Stimulated activated CD4-positive, alpha-beta T cell treated with anti-CD3 and anti-CD28 coated beads, Interleukin-12 subunit alpha, Interleukin-12 subunit beta, amount 100 ng/mL, for 24 hours (primary cell): Measurements from ENCODE around the gene TINAGL1.

Experiments used
- DNase-seq, 2 experiments: peaks; one replicate each; pipeline ENCODE4 v3.0.0-alpha.2; 2020; ENCODE audit warnings: low read depth in 2 of 2

TINAGL1 gene, protein sequence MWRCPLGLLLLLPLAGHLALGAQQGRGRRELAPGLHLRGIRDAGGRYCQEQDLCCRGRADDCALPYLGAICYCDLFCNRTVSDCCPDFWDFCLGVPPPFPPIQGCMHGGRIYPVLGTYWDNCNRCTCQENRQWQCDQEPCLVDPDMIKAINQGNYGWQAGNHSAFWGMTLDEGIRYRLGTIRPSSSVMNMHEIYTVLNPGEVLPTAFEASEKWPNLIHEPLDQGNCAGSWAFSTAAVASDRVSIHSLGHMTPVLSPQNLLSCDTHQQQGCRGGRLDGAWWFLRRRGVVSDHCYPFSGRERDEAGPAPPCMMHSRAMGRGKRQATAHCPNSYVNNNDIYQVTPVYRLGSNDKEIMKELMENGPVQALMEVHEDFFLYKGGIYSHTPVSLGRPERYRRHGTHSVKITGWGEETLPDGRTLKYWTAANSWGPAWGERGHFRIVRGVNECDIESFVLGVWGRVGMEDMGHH

DNA sequence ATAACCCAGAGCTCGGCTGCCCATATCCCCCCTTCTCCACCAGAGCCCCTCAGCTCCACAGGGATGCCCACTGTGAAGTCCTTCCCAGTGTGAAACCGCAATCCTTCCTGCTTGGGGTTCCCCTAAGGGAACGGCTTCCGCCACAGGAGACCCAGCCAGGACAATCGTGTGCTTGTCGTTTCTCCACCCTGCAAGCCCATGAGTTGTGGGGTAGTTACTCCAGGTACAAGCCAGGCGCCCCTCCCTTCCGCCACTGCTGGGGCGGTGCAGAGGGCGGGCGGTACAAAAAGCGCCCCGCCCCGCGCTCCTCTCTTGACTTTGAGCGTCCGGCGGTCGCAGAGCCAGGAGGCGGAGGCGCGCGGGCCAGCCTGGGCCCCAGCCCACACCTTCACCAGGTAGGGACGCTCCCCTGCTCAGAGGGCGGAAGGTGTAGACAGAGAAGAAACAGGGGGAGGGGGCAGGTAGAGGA lies at the start of gene TINAGL1:
TINAGL1 (plus strand) TSS at position 315 of the 469 bp plus-strand sequence. CDS start 634 bp downstream, outside the sequence.
- DNase-seq = no peak

DNA sequence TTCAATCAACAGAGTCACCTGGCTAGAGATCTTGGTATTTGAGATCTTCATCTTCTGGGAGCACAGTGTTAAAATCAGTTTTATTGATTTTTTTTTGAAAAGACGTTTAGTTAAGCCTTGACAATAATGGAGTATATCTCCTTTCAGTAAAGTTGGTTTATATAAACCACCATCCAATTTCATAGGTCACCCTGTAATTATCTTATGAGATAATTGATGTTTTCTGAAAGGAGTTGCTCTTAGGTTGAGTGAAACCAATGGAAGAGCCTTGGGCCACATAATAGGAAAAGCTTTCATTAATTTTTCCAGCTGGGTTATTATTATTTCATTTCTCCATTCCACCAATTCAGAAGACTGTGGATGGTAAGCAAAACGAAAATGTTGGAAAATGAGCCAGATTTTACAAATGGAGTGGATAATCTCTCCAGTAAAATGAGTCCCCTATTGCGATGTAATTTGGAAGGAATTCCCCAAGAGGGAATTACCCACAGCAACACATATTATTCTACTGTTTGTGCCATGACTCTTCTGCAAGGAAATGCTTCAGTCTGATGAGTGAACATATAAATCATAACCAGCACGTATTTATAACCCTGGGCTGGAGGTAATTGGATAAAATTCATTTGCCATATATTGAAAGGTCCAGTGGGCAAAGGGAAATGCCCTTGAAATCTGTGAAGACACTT lies 46.2 kb upstream of the TINAGL1 start:
- no peak for DNase-seq

DNA sequence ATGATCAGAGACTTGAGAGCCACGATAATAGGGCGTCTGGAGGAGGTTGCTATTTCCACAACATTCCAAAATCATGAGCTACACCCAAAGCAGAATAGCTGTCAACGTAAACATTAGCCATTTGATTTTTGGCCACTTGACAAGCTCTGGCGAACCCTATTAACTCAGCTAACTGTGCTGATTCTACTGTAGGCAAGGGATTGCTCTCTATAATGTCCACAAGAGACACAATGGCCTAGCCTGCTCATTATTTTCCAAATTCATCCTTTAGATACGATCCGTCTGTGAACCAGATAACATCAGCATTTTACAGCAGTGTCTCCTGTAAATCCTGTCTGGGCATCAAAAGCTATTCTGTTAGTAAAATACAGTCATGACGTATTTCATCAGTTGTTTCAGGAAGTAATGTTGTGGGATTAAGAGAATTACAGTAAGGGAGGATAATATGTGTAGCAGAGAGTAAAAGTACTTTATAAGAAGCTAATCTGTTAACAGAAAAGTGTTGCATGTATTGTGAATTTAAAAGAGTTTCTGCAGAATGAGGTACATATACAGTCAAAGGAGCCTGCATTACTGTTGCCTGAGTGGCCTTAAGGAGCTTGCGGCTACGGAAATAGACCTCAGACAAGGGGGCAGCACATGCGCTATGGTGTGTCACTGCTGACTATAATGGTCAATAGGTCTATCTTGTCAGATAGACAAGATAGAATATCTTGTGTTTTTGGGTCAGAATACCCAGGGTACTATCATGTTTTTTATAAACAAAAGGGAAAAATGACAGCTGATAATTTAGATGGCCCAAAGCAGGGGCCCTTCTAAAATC lies 44.9 kb upstream of the TINAGL1 start:
- DNase-seq = no peak

DNA sequence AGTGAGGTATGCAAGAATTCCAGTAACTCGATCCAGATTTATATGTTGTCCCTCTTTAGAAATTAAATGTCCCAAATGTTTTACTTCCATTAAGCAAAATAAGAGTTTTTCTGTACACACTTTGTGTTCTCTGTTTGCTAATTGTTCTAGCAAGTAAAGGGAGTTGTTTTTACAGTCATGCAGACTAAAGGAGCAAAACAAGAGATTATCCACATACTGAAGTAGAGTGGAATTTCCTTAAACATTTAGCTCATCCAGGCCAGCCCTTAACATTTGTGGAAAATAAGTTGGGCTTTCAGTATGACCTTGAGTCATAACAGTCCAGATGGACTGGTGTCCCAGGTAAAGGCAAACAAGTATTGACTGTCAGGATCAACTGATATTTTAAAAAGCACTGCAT lies 44.1 kb upstream of the TINAGL1 start:
- DNase-seq = no peak

DNA sequence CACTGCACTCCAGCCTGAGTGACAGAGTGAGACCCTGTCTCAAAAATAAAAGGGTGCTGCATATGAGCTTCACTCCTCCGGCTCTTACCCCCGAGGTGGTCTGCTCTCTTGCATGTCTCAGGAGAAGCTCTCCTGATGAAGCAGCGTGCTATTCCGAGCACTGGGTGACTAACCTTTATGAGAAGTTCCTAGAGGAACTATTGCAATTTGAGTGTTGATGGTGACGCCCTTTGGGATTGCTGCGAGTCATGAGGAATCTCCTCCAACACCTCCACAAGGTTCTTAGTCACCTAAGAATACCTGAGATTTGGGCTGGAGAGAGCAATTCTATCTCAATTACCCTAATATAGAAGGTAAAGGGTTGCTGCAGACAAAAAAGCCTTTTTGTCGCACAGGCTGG lies 40.8 kb upstream of the TINAGL1 start:
- DNase-seq = no peak

DNA sequence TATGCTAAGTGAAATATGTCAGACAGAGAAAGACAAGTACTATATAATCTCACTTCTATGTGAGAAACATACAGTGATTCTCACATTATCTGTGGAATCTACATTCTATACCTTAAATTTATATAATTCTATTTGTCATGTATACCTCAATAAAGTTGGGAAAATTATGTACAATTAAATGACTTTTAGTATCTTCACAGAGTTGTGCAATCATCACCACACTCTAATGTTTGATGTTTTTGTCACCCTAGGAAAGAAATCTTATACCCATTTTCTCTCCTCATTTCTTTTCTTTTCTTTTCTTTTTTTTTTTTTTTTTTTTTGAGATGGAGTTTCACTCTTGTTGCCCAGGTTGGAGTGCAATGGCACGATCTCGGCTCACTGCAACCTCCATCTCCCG lies 37.0 kb upstream of the TINAGL1 start:
- no peak for DNase-seq

DNA sequence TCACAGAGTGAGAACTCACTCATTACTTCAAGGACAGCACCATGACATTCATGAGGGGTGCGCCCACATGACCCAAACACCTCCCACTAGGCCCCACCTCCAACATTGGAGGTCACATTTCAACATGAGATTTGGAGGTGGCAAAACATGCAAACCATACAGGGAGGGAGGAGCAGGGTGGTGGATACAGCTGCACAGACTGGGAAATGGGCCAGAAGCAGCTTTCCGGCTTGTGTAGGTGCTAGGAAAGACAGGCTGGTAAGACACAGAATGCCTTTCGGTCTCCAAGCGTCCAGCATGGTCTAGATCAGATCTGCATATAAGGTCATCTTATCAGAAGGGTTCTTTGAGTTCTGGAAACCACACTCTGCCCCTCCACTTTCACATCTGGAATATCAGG lies 35.1 kb upstream of the TINAGL1 start:
- no peak for DNase-seq

DNA sequence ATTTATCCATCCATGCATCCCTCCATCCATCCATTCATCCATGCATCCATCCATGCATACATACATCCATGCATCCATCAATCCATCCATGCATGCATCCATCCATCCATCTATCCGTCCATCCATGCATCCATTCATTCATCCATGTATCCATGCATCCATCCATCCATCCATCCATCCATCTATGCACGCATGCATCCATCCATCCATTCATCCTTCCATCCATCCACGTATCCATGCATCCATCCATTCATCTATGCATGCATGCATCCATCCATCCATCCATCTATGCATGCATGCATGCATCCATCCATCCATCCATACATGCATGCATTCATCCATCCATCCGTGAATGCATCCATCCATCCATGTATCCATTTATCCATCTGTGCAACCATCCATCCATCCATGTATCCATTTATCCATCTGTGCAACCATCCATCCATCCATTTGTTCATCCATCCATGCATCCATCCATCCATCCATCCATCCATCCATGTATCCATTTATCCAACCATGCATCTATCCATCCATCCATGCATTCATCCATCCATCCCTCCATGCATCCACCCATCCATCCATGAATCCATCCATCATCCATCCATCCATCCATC lies 30.3 kb upstream of the TINAGL1 start:
- DNase-seq = no peak

DNA sequence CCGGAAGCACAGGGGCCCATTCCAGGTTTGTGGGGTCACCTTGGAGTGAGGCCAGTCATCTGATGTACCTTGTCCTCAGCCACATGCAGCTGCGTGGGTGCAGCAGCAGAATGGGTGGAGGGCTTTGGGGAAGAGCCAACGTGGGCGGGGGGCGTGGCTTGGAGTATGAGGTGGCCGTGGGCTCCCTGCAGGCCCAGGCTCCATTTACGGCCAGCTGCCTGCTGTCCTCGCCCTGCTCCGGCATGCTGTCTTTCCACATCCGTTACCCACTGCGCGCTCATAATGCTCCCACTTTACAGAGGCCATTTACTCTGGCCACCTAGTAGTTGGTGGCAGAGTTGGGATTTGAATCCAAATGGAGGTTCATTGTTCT lies 27.8 kb upstream of the TINAGL1 start:
- no peak for DNase-seq

DNA sequence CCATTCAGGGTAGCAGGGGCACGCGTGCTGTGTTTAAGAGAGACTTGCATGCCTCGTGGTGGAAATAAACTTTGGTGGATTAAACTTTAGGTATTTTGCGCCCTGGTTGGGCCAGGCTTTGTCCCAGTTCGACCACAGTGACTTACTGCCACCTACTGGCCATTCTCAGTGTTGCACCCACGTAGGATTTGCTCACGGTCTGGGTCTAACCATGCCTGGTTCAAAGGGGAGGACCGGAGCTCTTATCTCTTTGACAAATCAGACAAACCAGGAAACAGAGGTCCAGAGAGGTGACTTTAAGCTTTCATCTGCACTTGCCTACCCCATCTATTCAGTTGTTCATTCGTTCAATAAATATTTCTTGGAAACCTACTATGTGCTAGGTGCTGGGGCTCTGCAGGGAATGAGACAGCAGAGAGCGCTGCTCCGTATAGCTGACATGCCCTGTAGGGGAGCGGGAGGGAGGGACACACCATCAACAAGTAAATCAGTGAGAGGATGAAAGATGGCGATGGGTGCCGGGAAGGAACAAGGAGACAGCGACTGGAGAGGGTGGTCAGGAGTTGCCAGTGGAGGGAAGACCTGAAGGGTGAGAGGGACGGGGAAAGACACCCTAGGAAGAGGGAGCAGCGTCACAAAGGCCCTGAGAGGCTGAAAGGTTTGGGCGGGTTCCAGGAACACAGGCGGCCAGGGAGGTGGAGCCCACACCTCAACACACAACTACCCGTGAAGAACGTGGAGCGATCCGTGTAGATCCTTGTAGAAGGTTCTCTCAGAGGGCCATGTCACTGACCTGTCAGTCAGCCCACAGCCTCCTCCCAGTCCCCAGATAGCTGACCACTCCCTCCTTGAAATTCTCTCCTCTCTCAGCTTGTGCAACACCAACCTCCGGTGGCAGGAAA lies 27.2 kb upstream of the TINAGL1 start:
- peak; percentile 78 to 92 for DNase-seq

DNA sequence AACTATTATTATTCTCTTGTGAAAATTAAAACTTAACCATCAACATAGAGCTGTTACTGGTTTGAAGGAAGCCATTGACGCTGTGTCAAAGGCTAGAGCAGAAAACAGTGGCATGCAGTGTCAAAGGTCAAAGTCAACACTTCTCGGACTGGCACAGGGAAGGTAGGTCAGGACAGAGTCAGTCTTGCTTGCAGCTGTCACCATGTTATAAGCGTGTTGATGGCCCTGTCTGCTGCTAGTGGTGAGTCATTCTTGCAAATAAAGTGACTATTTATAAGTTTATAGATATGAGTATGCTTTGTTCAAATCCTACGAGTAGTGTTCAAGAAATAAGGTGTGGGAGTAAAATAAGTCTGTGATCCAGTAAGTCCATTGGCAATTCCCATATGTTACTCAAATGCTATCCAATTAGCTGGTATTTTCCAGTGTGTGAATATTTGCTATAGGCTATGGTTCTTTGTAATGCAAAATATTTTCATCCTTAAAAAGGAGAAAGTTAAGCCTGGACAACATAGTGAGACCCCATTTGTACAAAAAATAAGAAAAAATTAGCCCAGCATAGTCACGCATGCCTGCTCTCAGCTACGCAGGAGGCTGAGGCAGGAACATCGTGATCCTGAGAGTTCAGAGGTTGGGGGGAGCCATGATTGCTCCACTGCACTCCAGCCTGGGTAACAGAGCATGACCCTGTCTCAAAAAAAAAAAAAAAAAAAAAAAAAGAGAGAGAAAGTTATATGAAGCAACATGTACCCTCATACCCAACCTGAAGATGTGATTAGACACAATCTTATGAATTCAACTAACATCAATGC lies 26.3 kb upstream of the TINAGL1 start:
- no peak for DNase-seq

DNA sequence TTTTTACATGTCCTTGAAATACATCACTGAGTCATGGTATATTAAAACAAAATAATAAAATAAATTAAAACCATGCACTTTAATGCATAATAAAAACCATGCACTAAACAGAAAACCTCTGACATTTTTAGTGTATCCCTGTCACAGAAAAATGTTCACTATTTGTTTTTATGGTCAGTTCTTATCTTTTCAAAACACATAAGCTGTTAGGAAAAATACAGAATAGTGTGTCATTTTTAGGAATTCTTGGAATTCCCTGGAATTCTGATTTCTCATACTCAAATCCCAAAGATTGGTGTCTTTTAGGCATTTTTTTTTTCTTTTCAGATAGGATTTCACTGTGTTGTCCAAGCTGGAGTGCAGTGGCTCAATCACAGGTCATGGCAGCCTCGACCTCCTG lies 25.1 kb upstream of the TINAGL1 start:
- DNase-seq = no peak

DNA sequence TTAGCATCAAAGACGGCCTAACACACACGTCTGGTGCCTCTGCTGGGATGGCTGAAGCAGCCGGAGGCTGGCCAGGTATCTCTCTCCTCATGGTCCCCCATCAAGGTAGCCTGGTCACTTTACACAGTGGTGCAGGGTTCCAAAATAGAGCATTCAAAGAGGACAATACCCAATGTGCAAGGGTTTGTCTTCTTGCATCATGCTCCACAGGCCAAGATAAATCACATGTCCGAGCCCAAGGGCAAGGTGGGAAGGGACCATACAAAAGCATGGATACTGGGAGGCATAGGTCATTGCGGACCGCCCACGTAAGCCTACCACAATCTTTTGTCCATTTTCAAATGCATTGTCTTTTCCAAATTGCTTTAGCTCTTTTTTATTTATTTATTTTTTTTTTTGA lies 23.8 kb upstream of the TINAGL1 start:
- DNase-seq = no peak

DNA sequence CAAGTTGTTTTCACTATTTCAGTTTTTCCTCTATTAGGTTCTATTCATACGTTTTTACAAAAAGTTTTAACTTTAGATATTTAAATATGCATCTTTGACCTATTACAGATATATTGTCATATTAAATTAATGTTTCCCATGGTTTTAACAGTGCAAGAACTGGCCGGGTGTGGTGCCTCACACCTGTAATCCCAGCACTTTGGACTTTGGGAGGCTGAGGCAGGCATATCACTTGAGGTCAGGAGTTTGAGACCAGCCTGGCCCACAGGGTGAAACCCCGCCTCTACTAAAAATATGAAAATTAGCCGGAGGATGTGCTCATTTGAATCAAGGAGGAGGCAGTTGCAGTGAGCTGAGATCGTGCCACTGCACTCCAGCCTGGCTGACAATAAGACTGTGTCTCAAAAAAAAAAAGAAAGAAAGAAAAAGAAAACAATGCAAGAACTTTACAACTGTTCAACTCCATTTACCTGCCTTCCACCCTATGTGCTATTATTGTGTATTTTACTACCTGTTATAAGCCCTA lies 19.8 kb upstream of the TINAGL1 start:
- no peak for DNase-seq

DNA sequence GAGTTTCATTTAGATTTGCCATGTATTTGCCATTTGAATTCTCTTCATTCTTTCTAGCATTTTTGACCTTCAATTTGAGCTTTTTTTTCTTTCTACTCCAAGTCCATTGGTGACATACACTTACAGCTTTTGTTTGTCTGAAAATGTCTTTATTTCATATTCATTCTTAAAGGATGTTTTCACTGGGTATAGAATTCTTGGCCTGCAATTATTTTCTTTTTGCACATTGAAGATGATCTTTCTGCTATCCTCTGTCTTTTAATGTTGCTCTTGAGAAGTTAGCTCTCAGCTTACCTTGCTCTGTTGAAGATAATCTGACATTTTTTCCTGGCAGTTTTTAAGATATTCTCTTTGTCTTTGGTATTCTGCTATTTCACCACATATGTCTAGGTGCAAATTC lies 16.6 kb upstream of the TINAGL1 start:
- DNase-seq = no peak

DNA sequence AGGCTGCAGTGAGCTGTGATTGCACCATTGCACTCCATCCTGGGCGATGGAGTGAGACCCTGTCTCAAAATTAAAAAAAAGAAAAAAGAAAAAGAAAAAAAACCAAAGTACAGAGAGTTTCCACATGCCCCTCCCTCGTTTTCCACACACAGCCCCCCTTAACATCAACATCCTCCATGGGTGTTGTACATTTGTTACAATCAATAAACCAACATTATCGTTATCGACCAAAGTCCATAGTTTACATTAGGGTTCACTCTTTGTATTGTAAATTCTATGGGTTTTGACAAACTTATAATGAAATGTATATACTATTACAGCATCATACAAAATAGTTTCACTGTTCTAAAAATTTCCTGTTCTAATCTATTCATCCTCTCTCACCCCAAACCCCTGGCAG lies 15.9 kb upstream of the TINAGL1 start:
- no peak for DNase-seq

DNA sequence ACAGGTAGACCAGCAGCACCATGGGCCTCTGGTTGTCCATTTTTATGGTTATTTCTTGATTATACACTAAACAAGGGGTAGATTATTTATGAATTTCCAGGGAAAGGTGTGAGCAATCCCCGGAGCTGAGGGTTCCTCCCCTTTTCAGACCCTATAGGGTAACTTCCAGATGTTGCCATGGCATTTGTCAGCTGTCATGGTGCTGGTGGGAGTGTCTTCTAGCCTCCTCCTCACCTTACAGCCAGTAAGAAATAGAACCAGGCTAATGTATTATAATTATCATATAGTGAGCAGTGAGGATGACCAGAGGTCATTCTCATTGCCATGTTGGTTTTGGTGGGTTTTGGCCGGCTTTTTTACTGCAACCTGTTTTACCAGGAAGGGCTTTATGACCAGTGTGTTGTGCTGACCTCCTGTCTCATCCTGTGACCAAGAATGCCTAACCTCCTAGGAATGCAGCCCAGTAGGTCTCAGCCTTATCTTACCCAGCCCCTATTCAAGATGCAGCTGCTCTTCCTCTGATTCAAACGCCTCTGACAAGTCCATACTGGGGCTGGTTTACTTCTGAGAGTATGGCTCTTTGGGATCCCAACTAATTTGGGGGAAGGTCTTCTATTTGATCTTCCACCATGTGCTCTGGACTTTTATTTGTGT lies 13.5 kb upstream of the TINAGL1 start:
- DNase-seq = no peak

DNA sequence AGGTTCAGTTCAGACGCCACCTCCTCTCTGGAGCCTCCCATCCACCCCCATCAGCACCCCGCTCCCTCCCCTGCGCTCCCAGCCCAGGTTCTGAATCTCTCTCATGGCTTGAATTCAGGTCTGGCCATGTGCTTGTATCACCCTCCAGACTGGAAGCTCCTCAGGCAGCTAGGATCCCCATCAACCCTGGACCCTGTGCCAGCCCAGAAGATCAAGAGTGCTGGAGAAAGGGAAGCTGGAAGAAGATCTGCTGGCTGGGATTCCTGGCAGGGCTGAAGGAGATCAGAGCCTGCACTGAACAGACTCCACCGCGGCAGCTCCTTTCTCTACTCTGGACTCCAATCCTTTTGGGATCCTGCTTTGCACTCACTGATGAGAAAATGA lies 11.7 kb upstream of the TINAGL1 start:
- no peak for DNase-seq

DNA sequence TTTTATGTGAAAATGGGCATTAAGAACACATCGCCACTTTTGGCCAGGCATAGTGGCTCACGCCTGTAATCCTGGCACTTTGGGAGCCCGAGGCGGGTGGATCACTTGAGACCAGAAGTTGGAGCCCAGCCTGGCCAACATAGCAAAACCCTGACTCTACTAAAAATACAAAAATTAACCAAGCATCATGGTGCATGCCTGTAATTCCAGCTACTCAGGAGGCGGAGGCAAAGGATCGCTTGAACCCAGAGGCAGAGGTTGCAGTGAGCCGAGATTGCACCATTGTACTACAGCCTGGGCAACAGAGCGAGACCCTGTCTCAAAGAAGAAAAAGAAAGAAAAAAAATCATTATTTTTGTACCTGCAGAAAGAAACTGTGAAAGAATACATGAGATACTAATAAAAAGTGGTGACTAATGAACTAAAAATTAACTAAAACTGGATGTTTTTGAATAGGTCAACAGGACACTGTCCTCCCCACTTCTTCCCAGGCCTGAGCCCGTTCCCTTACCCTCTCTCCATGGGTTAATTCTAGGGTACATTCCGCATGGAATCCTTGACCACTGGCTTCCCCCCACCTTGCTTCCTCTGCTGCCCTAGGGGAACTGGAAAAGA lies 8.3 kb upstream of the TINAGL1 start:
- DNase-seq = no peak
